A172 (cell line): ENCODE results near the gene SMARCD1. TPM values are rescaled to one million over a fixed set of nuclear protein-coding genes. Genes with fewer than 3 reads are reported as not detected.

Experiments used
- DNase-seq: peaks from one replicate; pipeline ENCODE4 v3.0.0-alpha.2; 2015; ENCODE audit warnings: low spot score
- total RNA-seq: library from RNA; depleted of rRNA; stranded (reverse); fragments of >200 nt; shearing (Covaris generic); gene quantifications from 2 replicates; pipeline ENCODE4 v1.2.3, GENCODE V29; 2014

SMARCD1 gene
- total RNA-seq, 1 experiment from 2014 or later: 57.4 TPM

DNA sequence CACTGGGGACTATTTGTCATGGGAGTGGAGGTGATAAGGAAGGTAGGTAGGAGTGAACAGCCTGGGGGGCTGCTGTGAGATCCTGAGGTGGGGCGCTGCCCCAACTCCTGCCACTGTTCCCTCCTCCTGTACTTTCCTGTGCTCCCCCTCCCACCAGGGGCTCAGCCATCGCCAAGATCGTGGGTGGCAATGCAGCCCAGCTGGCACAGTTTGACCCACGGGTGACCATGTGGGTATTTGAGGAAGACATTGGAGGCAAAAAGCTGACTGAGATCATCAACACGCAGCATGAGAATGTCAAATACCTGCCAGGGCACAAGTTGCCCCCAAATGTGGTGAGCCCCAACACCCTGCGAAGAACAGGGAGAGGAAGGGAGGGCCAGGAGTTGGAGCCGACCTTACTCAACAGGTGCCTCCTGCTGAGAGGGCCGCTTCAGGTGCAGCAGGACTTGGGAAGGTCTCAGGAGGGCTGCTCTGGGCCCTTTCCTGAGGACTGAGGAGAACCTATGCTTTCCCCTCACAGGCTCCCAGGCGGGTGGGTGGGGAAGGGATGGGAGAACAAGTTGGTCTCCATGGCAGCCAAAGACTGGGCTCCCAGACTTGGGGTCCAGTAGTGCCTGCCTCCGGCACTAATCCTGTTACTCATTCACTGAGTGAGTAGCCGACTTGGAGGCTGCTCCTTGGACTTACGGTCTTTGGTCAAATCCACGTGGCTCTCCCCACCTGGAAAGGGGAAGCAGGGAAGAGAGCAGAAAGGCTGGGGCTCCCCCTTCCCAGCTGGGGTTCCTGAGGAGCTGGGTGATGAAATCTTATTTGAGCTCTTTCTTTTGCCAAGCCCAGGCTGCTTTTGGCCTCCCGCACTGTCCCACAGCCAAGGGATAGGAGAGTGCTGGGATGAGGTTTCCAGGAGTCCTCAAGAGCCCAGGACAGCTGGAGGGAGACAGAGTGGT lies 19.6 kb downstream of the SMARCD1 start:
- DNase-seq: no peak

DNA sequence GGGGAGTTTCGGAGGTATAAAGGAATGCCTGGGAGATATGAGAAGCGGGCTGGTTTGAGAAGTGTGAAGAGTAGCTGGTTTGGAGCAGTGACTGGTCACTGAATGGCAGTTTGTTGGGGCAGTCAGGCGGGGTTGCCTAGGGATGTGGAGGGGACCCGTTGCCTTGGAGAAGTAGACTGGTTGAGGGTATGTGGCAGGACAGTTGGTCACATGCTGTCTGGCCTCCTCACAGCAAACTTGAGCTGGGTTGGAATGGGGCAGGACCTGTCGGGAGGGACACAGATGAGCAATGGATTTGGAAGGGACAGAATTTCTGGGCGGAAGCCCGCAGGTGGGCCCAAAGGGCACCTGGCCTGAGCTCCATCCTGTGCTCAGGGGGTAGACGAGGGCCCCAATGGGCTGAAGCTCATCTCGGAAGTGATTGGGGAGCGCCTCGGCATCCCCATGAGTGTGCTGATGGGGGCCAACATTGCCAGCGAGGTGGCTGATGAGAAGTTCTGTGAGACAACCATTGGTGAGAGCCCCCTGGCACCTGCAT lies 20.8 kb downstream of the SMARCD1 start:
- no peak for DNase-seq

GRCh38 chr12:50106907-50107306 lies 21.8 kb downstream of the SMARCD1 start:
- no peak for DNase-seq

- no peak for DNase-seq
Observed at GRCh38 chr12:50107416-50108268, 22.5 kb downstream of the SMARCD1 start.

DNA sequence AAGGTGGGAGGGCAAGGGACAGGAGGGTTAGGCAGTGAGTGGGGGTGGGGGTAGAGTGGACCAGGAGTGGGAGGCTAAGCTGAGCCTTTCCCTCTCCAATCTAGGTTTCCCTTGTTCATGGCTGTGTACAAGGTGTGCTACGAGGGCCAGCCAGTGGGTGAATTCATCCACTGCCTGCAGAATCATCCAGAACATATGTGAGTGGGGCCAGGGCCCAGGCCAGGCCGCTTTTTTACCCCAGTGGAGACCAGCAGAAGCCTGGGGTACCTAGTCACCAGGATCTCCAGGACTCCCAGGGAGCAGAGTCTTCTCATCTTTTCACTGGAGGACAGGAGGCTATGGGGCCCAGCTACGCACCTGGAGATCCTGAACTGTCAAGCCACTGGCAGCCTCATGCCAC lies 24.2 kb downstream of the SMARCD1 start:
- no peak for DNase-seq

DNA sequence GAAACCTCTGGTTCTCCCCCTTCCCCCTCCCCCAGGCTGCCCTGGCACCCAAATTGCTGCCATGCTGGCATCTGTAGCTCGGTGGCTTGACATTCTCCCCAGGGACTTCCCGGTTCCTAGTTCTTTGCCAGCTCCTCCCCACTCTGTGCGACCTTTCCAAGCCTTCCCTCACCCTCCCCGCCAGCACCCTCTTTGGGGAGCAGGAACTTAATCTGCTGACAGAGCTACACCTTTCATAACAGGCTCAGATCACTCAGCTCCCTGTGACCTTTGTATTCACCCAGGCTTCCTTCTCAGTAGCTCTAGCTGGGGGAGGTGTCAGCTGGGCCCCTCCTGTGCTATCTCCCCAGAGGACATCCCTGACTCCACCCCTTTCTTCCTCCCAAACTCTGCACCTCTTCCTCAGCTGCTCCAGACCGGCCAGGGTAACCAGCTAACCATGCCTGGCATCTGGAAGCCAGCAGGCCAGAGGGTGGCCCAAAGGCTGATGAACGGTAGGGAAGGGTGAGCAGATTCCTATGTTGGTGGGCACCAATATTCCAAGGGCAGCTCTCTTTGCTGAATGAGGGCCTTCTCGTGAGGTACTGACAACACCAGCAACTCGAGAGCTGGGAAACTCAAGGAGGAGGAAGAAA lies 25.1 kb downstream of the SMARCD1 start:
- DNase-seq: peak; percentile 44

DNA sequence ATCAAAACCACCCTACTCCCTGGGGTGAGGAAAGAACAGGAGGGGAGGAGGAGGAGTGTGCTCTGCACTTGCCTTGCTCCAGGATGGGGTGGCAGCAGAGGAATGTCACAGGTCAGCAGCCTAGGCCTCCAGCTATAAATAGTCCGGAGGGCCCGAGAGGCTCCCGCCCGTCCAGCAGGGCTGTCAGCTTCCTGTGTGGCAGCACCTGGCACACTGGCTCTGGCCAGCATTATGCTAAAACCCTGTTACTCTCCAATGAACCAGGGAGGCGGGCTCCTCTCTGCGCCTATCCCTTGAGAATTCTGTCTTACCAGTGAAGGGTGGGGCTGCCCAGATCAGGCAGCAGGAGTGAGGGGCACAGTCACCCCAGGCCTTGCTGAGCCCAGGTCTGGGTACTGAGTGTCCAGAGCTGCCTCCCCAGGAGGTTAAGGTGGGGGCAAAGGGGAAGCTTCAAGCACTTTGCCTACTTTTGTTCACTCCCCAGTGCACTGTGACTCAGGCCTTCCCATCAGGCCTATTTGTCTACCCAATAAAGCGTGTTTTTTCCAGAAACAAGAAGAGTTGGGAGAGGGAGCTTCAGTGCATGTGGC lies 25.7 kb downstream of the SMARCD1 start:
- DNase-seq: peak; percentile 74

DNA sequence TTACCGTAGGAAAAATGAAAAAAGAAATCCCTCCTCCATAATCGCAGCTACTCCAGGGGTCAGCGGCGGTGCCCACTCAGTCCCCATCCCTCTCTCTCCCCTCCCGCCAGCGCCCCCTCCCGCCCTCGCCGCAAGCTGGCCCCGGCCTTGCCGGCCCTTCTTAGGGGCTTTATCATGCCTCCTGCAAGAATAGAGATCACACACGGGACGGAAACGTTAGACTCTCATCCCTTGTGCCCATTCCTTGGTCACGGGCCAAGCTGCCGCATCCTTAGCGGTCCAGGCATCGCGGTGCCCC lies 26.2 kb downstream of the SMARCD1 start:
- no peak for DNase-seq

DNA sequence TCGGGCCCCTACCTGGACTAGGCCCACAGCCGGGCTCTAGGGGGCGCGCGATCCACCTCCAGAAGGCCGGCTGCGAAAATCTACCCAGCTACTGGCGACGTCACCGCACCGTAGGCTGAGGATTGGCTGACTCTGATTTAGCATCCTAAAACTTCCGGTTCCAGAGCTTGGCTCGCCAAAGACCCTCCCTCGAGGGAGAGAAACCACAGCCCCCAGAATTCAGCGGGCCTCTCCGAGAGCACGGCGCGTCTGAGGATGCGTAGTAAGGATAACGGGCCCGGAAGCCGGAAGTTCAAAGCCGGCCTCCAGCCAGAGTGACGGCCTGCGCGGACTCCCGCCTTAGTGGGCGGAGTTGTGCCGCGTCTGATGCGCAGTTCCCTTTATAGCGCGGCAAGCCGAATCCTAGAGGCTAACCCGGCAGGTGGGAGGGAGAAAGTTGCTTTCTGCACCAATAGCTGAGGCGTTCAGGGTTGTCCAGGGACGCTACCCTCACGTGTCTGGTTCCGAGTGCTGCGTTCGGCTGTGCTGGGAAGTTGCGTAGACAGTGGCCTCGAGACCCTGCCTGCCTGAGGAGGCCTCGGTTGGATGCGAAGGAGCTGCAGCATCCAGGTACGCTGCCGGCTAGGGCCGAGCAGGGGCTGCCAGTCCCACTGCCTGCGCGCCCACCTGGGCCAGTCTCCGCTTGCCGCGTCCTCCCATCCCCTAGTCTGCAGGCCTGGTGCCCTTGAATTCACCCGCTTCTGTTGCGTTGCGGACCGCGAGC lies 26.7 kb downstream of the SMARCD1 start, which contains the start of gene COX14:
Gene COX14 (plus strand): TSS at position 544 of the 763 bp plus-strand sequence. CDS start 7,808 bp downstream, outside the sequence.
- peak; percentile 97 for DNase-seq

DNA sequence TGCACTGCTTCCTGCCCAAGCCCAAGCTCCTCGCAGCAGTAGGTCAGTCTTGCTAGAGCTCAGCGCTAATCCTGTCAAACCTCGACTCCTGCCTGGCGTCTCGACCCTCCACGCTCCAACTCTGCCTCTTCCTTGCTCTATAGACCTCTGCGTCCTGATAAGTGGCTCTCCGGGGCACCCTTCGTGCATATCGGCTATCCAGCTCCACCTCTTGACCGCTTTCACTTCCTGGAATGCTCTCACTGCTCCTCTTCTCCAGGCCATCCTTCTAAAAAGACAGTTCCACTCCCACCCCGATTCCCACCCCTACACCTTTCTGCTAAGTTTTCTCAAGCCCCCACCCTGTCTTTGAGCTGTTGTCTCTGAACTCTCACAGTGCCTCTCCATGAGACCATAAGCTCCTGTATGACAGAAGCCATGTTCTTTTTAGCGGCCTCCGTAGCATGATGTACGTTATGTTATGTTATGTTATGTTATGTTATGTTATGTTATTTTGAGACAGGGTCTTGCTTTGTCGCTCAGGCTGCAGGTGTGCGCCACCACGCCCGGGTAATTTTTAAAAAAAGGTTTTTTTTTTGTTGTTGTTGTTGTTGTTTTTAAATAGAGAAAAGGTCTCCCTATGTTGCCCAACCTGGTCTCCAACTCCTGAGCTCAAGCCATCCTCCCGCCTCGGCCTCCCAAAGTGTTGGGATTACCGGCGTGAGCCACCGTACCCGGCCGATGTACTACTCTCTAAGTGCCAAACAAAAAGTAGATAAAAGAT lies 27.5 kb downstream of the SMARCD1 start:
- peak; percentile 52 for DNase-seq

GRCh38 chr12:50117057-50117622 lies 32.0 kb downstream of the SMARCD1 start:
- DNase-seq: no peak

GRCh38 chr12:50119387-50119786 lies 34.2 kb downstream of the SMARCD1 start:
- no peak for DNase-seq

GRCh38 chr12:50120521-50120920 lies 35.4 kb downstream of the SMARCD1 start:
- DNase-seq: no peak

GRCh38 chr12:50120953-50121352 lies 35.8 kb downstream of the SMARCD1 start:
- DNase-seq: no peak

- no peak for DNase-seq
Observed at GRCh38 chr12:50121641-50122040, 36.5 kb downstream of the SMARCD1 start.

DNA sequence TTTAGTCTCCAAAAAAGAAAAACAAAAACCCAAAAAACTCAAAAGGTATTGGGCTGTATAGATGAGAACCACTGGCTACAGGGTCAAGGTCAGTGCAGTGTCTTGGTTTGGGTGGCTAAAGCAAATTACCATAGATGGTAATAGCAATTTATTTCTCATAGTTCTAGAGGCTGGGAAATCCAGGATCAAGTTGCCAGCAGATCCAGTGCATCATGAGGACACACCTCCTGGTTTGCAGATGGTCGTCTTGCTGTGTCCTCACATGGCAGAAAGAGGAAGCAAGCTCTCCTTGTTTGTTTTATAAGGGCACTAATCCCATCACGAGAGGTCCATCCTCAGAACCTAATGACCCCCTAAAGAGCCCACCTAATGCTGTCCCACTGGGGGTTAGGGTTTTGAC lies 38.1 kb downstream of the SMARCD1 start:
- DNase-seq: no peak

- no peak for DNase-seq
Observed at GRCh38 chr12:50127546-50127945, 42.4 kb downstream of the SMARCD1 start.

GRCh38 chr12:50129290-50129689 lies 44.1 kb downstream of the SMARCD1 start:
- DNase-seq: no peak

DNA sequence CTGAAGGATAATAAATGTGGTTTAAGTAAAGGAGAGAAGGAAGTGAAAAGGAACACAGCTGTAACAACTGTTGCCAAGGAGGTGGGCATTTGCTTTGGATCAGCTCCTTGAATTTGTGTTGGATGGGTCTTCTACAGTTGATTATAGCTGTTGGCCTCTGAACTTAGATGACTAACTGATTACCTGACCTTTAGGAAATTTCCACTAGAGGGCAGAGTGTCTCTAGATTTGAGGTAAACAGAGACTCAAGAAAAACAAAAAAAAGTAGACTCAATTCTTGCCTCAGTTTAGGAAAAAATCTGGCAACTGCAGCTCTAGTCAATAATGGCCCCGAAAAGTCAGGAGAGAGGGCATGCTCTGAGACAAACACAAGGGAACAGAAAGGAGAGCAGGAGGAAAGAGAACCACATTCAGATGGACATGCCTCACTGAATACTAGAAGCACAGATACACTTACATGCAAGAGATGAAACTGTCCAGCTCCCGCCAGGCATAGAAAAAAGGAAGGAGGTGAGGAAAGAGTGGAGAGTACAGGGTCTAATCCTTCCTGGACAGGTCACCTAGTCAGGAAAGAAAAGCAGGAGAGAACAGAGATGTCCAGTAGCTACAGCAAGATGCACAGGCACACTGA lies 47.5 kb downstream of the SMARCD1 start:
- no peak for DNase-seq
